HepG2 (cell line): Measurements from ENCODE around the gene DSC3. TPM values are rescaled to one million over a fixed set of nuclear protein-coding genes. Genes with fewer than 3 reads are reported as not detected.

ENCODE experiments used
- ATAC-seq: fragments of 200-7000 bp; cut with Tn5 transposase; 3 replicates; pipeline ENCODE4 v1.9.1; 2020; ENCODE audit warnings: mild to moderate bottlenecking, moderate library complexity
- BruUV-seq: library from RNA; stranded (reverse); fragments of 400-500 nt; replicated peaks from 2 replicates; lab custom pipeline; 2021; lab: Mats Ljungman, UMichigan
- CTCF ChIA-PET: fragments of 300-600 bp; formaldehyde crosslinking; extraction: SDS; loops from one replicate; lab custom pipeline; 2021; ENCODE audit warnings: low total read pairs, inconsistent platforms, low intra/inter-chr PET ratio; lab: Yijun Ruan, JAX
- POLR2A ChIA-PET: fragments of 350-600 bp; sonication (Branson Sonifier 250); formaldehyde crosslinking; loops from one replicate; lab custom pipeline; 2020; ENCODE audit warnings: antibody characterized with exemption, inconsistent platforms; lab: Yijun Ruan, JAX
- DNase-seq: peaks from one replicate; pipeline ENCODE4 v3.0.0-alpha.2; 2015; ENCODE audit warnings: low spot score
- FAIRE-seq: peaks from 3 replicates; lab custom pipeline; 2011; peaks lifted over from hg19 to GRCh38; lab: Jason Lieb, UNC
- H2AFZ ChIP-seq: one replicate; pipeline ENCODE4 v1.6.1; 2011; ENCODE audit warnings: low read length, inconsistent platforms
- H3K27ac ChIP-seq: fragments of 300-600 bp; 3 replicates; pipeline ENCODE4 v1.8.0; 2011; ENCODE audit warnings: mixed run types, mild to moderate bottlenecking, mixed read lengths, low read length, inconsistent platforms; ENCODE audit not compliant: insufficient read depth; ENCODE audit errors: extremely low read length
- H3K27me3 ChIP-seq, 2 experiments: fragments of 200-600 bp in 1 of 2; 2 replicates in 1 of 2; 3 replicates in 1 of 2; pipeline versions ENCODE4 v1.6.0 to v1.8.0; 2011; ENCODE audit warnings: low read length in 2 of 2, mild to moderate bottlenecking in 2 of 2, moderate library complexity in 2 of 2, inconsistent platforms in 1 of 2; ENCODE audit not compliant: insufficient read depth in 2 of 2, control insufficient read depth in 1 of 2
- H3K36me3 ChIP-seq, 2 experiments: fragments of 200-600 bp in 1 of 2; replicated peaks in 1 of 2; 2 replicates in 1 of 2; 3 replicates in 1 of 2; pipeline versions ENCODE4 v1.5.1 to v1.8.0; 2011; ENCODE audit warnings: low read length in 2 of 2, inconsistent platforms in 1 of 2; ENCODE audit not compliant: insufficient read depth in 2 of 2, control insufficient read depth in 1 of 2
- H3K4me1 ChIP-seq: 2 replicates; pipeline ENCODE4 v1.5.1; 2012; ENCODE audit warnings: low read length, inconsistent platforms; ENCODE audit not compliant: insufficient read depth
- H3K4me2 ChIP-seq: 2 replicates; pipeline ENCODE4 v1.6.0; 2011; ENCODE audit warnings: low read depth, low read length, inconsistent platforms
- H3K4me3 ChIP-seq, 3 experiments: fragments of 200-600 bp in 1 of 3; sonication (generic), shearing (Covaris generic) in 1 of 3; replicated peaks in 1 of 3; 2 replicates each; pipeline ENCODE4 v1.5.1; 2011 to 2016; ENCODE audit warnings: low read length in 3 of 3, inconsistent platforms in 2 of 3, low read depth in 2 of 3, mild to moderate bottlenecking in 2 of 3, control low read depth in 1 of 3, mixed read lengths in 1 of 3; ENCODE audit not compliant: insufficient read depth in 1 of 3
- H3K79me2 ChIP-seq: one replicate; pipeline ENCODE4 v1.6.1; 2011; ENCODE audit warnings: low read length, inconsistent platforms; ENCODE audit not compliant: insufficient read depth
- H3K9ac ChIP-seq: 2 replicates; pipeline ENCODE4 v1.6.0; 2011; ENCODE audit warnings: mild to moderate bottlenecking, low read depth, low read length, inconsistent platforms; ENCODE audit not compliant: insufficient read depth
- H3K9me3 ChIP-seq: 2 replicates; pipeline ENCODE4 v1.5.1; 2012; ENCODE audit warnings: mild to moderate bottlenecking, low read length
- H4K20me1 ChIP-seq: 2 replicates; pipeline ENCODE4 v1.6.0; 2011; ENCODE audit warnings: inconsistent platforms, mild to moderate bottlenecking, low read length, moderate library complexity; ENCODE audit not compliant: insufficient read depth
- ARID3A ChIP-seq: IDR thresholded peaks from 2 replicates; pipeline ENCODE4 v1.6.1; 2012; ENCODE audit warnings: low read depth, low read length, improper control_type of control experiment
- CTCF ChIP-seq: sonication (generic); formaldehyde crosslinking; IDR thresholded peaks from 2 replicates; pipeline ENCODE4 v1.5.0; 2020; ENCODE audit warnings: mild to moderate bottlenecking, missing genetic modification reagents, moderate library complexity
- DMTF1 ChIP-seq: sonication (generic); formaldehyde crosslinking; IDR thresholded peaks from 2 replicates; pipeline ENCODE4 v1.4.0; 2020; ENCODE audit warnings: mild to moderate bottlenecking, missing genetic modification reagents
- STAG1 ChIP-seq: sonication (generic); formaldehyde crosslinking; IDR thresholded peaks from 2 replicates; pipeline ENCODE4 v1.4.0; 2020; ENCODE audit warnings: missing genetic modification reagents
- YEATS4 ChIP-seq: sonication (generic); formaldehyde crosslinking; IDR thresholded peaks from 2 replicates; pipeline ENCODE4 v1.4.0; 2020; ENCODE audit warnings: missing genetic modification reagents, borderline replicate concordance
- ZMAT5 ChIP-seq: sonication (generic); formaldehyde crosslinking; IDR thresholded peaks from 2 replicates; pipeline ENCODE4 v1.5.0; 2020; ENCODE audit warnings: mild to moderate bottlenecking, low read depth, missing genetic modification reagents, borderline replicate concordance
- WGBS: methylation state at CpG from one replicate; pipeline ENCODE4 v1.1.6; 2017; ENCODE audit warnings: low lambda C conversion rate; 5-methylcytosine and 5-hydroxymethylcytosine counted together
- in situ Hi-C: cut with HindIII; loops from 2 replicates; pipeline ENCODE4 v1.10.0; 2017; ENCODE audit warnings: low pct_unique_long_range_greater_than_20kb; ENCODE audit not compliant: extremely low pct_ligation_motif_present
- intact Hi-C: fragments of 100-400 bp; cut with micrococcal nuclease; formaldehyde crosslinking; loops from one replicate; pipeline ENCODE4 v1.10.0; 2022; ENCODE audit not compliant: unreplicated experiment
- polyA plus RNA-seq, 8 experiments: library from polyadenylated mRNA; depleted of rRNA in 3 of 8; stranded (reverse) in 7 of 8; unstranded in 1 of 8; fragments of >200 nt; fragmentation: Illumina TruSeq in 4 of 8; extraction: Trizol in 4 of 8; gene quantifications; 2 replicates each; pipeline versions ENCODE4 v1.2.1 to v1.2.3, GENCODE V29; 2011 to 2016; ENCODE audit warnings: low read depth in 4 of 8, missing spikeins in 1 of 8, mixed read lengths in 1 of 8; ENCODE audit not compliant: insufficient read depth in 1 of 8
- total RNA-seq, 5 experiments: library from RNA; depleted of rRNA; stranded (reverse); fragments of >200 nt; fragmentation: Illumina TruSeq; extraction: Trizol; gene quantifications; 2 replicates each; pipeline ENCODE4 v1.2.3, GENCODE V29; 2016; ENCODE audit warnings: low read depth in 1 of 5

DSC3 gene
- total and polyA plus RNA-seq, 2 of the 13 experiments (the other 11 are each of a cell fraction or from before 2014, with no cell fraction given): 0.05 to 0.38 TPM

- Histone ChIP-seq H3K9me3 (no peaks in the 10 kb centered on the region), H3K4me2 (no peak overlapping the region), H2AFZ (no peak overlapping the region), H3K9ac (no peak overlapping the region), H3K79me2 (no peaks in the 10 kb centered on the region), H4K20me1 (no peaks in the 10 kb centered on the region), H3K27ac (no peak overlapping the region), H3K36me3 (no peaks in the 10 kb centered on the region), H3K27me3 (no peaks in the 10 kb centered on the region; a peak in 1 of 5 replicates), H3K4me1 (no peaks in the 10 kb centered on the region), H3K4me3 (no peak overlapping the region)
- intact Hi-C loops: loop anchor here (5.0 to 10.0 kb wide), 4 partner anchors 271 to 753 kb away; no protein-coding TSS in a partner anchor
- POLR2A ChIA-PET: no interaction called here
- no TSS peak for BruUV-seq
- WGBS: 0% methylated on average over 1 of the region's 1 CpG
- TF ChIP-seq ARID3A: peak; percentile 64; the same call in 1 of the 2 replicates
- TF ChIP-seq ZMAT5: no peak
- no peak for TF ChIP-seq DMTF1 (CRISPR knock-in tag)
- peak; percentile 51 for TF ChIP-seq CTCF (CRISPR knock-in tag)
- TF ChIP-seq STAG1 (CRISPR knock-in tag): peak; percentile 41
- TF ChIP-seq YEATS4 (CRISPR knock-in tag): no peak
- in situ Hi-C loops: no loop called here
- ATAC-seq (peak; percentile 53; the same call in 1 of the 3 replicates), DNase-seq (peak; percentile 21), FAIRE-seq (no peak)
- CTCF ChIA-PET: no interaction called here
Observed at GRCh38 chr18:30971338-30971956, 71.1 kb downstream of the DSC3 start.
